Testis (tissue), 3 donors: Measurements from ENCODE around the gene NFATC2. TPM values are rescaled to one million over a fixed set of nuclear protein-coding genes. Genes with fewer than 3 reads are reported as not detected.

Experiments used
- DNase-seq: peaks from one replicate; pipeline ENCODE4 v3.0.0-alpha.2; 2019
- H3K27ac ChIP-seq, 2 donors: fragments of 200-600 bp; sonication (generic); one replicate each; pipeline ENCODE4 v1.5.1; 2019
- H3K27me3 ChIP-seq: fragments of 200-600 bp; sonication (generic); one replicate; pipeline ENCODE4 v1.5.1; 2019
- H3K36me3 ChIP-seq: fragments of 200-600 bp; sonication (generic); one replicate; pipeline ENCODE4 v1.5.1; 2017; ENCODE audit warnings: low read depth; ENCODE audit errors: missing control alignments
- H3K4me1 ChIP-seq: fragments of 200-600 bp; sonication (generic); one replicate; pipeline ENCODE4 v1.5.1; 2019
- H3K4me3 ChIP-seq, 2 donors: fragments of 200-600 bp; sonication (generic); one replicate each; pipeline ENCODE4 v1.5.1; 2017 to 2019
- H3K9me3 ChIP-seq: fragments of 200-600 bp; sonication (generic); one replicate; pipeline ENCODE4 v1.5.1; 2017
- POLR2A ChIP-seq: fragments of 450-650 bp; IDR thresholded peaks from one replicate; pipeline ENCODE4 v1.6.1; 2017; ENCODE audit warnings: antibody characterized with exemption, mild to moderate bottlenecking, moderate library complexity
- WGBS, 2 donors: methylation state at CpG; one replicate each; pipeline ENCODE4 v1.1.5; 2018; 5-methylcytosine and 5-hydroxymethylcytosine counted together
- intact Hi-C: fragments of 100-400 bp; cut with DNase I; formaldehyde crosslinking; loops from one replicate; pipeline ENCODE4 v1.15.1; 2023; ENCODE audit warnings: low total_unique reads
- polyA plus RNA-seq: library from polyadenylated mRNA; stranded (reverse); fragments of 350-450 nt; fragmentation: Illumina TruSeq; extraction: RNeasy Lipid Tissue Mini Kit (QIAGEN cat#74804); gene quantifications from one replicate; pipeline ENCODE4 v1.2.3, GENCODE V29; 2014; ENCODE audit warnings: low read depth, low replicate concordance; ENCODE audit not compliant: insufficient read depth
- total RNA-seq, 2 donors: library from RNA; depleted of rRNA; stranded (reverse); fragments of >200 nt; gene quantifications; one replicate each; pipeline ENCODE4 v1.2.3, GENCODE V29; 2016
- TF ChIP-seq, protein P1 (sequence below), 3 experiments: fragments of 450-650 bp in 2 of 3; fragments of 200-600 bp in 1 of 3; sonication (generic) in 1 of 3; IDR thresholded peaks; one replicate each; pipeline ENCODE4 v1.5.1; 2016 to 2019; ENCODE audit warnings: antibody characterized with exemption in 3 of 3, mild to moderate bottlenecking in 2 of 3, moderate library complexity in 1 of 3

NFATC2 gene
- total and polyA plus RNA-seq, 3 donors from 2014 or later: 5.4 to 7.5 (median 6.5) TPM

DNA sequence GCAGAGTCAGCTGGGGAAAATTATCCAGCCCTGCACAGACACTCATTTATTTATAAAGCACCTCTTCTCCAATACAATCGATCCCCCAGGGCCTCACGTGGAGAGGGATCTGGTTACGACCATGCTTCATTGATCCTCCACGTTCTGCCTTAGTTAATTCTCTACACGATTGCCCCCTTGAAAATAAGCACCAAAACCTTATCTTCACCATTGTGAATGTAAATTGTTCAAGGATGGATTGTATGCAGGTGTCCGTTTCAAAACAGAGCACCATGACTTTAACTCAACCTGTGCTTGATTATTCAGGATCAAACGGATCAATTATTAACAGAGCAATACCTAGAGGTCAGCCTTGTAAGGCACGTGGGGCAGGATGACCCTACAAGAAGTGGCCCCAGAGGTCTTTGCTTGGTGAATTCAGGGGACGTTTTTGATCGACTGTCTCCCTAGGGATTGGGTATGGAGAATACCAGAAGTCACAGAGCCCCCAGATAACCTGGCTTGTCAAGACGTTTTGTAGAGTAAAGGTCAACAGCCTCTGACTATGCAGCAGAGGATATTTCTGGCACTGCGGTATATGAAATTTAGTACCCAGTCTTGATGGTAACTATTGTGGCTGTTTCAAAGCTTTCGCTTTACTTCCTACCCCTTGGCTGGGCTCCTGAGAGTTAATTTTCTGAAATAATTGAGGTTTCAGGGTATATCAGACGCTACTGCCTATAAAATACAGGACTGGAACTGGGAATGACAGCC, 112.1 kb downstream of the NFATC2 start:
- Histone ChIP-seq H3K9me3 (no peaks in the 10 kb centered on the region), H3K4me3 (no peak overlapping the region), H3K36me3 (no peaks in the 10 kb centered on the region), H3K4me1 (peaks cover 18% of the 10 kb centered on the region), H3K27ac (no peak overlapping the region), H3K27me3 (no peaks in the 10 kb centered on the region)
- TF ChIP-seq, protein P1, sequence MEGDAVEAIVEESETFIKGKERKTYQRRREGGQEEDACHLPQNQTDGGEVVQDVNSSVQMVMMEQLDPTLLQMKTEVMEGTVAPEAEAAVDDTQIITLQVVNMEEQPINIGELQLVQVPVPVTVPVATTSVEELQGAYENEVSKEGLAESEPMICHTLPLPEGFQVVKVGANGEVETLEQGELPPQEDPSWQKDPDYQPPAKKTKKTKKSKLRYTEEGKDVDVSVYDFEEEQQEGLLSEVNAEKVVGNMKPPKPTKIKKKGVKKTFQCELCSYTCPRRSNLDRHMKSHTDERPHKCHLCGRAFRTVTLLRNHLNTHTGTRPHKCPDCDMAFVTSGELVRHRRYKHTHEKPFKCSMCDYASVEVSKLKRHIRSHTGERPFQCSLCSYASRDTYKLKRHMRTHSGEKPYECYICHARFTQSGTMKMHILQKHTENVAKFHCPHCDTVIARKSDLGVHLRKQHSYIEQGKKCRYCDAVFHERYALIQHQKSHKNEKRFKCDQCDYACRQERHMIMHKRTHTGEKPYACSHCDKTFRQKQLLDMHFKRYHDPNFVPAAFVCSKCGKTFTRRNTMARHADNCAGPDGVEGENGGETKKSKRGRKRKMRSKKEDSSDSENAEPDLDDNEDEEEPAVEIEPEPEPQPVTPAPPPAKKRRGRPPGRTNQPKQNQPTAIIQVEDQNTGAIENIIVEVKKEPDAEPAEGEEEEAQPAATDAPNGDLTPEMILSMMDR (IDR thresholded peaks at IDR 0.05): no peak
- no peak for TF ChIP-seq POLR2A
- intact Hi-C loops: no loop called here
- no peak for DNase-seq
- WGBS, 2 donors: 85 to 92% methylated on average over 14 of the region's 14 CpGs

- Histone ChIP-seq H3K27me3 (no peaks in the 10 kb centered on the region), H3K4me1 (peaks cover 18% of the 10 kb centered on the region), H3K4me3 (no peak overlapping the region), H3K36me3 (no peaks in the 10 kb centered on the region), H3K27ac (no peak overlapping the region), H3K9me3 (no peaks in the 10 kb centered on the region)
- no peak for DNase-seq
- 89% methylated on average over 10 of the region's 10 CpGs for WGBS, 2 donors
- no peak for TF ChIP-seq POLR2A
- TF ChIP-seq, protein P1 (IDR thresholded peaks at IDR 0.05): no peak
- intact Hi-C loops: no loop called here
These were observed 112.8 kb downstream of the NFATC2 start for GRCh38 chr20:51429696-51430095.

DNA sequence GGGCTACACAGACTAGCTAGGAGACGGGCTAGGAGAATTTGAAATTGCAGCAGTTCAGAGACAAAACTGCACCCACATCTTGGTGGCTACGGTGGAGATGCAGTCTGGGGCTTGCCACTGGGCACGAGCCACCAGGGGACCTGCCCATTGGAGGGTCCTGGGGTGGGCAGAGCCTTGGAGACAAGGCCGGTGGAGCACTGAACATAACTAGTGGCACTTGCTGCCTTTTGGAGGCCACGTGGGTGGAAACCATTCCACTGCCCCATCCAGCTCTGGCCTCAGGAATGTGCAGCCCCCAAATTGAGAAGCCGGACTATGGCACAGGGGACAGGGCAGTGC, 113.4 kb downstream of the NFATC2 start:
- Histone ChIP-seq H3K4me3 (no peak overlapping the region), H3K27ac (no peak overlapping the region), H3K36me3 (no peaks in the 10 kb centered on the region), H3K27me3 (no peaks in the 10 kb centered on the region), H3K4me1 (peaks cover 18% of the 10 kb centered on the region), H3K9me3 (no peaks in the 10 kb centered on the region)
- intact Hi-C loops: no loop called here
- WGBS, 2 donors: 81 to 86% methylated on average over 6 of the region's 6 CpGs
- TF ChIP-seq, protein P1 (IDR thresholded peaks at IDR 0.05): no peak
- TF ChIP-seq POLR2A: no peak
- DNase-seq: no peak

DNA sequence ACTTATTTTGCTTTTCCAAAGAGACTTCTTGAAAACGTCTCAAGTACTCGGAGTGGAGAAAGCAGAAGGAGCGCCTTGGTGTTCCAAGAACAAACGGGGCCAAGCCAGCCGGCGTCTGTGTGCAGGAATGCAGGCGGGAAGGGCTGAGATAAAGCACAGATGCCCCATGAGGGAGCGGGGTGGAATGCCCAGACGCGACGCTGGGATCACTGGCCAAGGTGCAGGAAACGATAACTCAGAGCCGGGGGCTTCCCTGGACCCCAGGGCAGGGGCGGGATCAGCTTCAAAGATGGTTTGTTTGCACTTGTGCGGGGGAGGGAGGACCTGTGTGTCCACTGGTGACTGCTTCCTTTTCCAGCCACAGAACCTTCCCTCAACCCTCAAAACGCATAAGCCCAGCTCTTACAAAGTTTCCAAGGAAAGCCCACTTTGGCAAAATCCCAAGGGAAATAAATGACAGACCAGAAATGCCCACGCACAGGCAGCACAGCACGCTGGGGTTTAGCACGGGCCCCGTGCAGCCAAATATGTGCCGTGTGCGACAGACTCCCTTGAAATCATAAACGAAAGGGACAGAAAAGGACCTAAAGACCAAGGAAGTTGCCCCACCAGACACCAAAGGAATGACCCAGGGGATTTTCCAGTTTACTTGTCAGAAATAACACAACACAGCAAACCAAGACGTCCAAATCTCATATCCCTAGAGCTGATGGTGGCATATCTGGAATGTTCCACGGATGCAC, 113.9 kb downstream of the NFATC2 start:
- DNase-seq: peak; percentile 74
- no peak overlapping the region for H3K27ac ChIP-seq

More for the DNA sequence above, 113.9 kb downstream of the NFATC2 start:
- TF ChIP-seq, protein P1 (IDR thresholded peaks at IDR 0.05): no peak
- TF ChIP-seq POLR2A: no peak
- H3K9me3 ChIP-seq: no peaks in the 10 kb centered on the region
- H3K27me3 ChIP-seq: no peaks in the 10 kb centered on the region
- WGBS, 2 donors: 35 to 55% methylated on average over 24 to 25 of the region's 25 CpGs
- intact Hi-C loops: no loop called here
- no peaks in the 10 kb centered on the region for H3K36me3 ChIP-seq
- H3K4me3 ChIP-seq: no peak overlapping the region
- H3K4me1 ChIP-seq: peaks cover 18% of the 10 kb centered on the region
